ENCODE results near the gene WASHC3. TPM values are rescaled to one million over a fixed set of nuclear protein-coding genes. Genes with fewer than 3 reads are reported as not detected.

Gene WASHC3
- total and polyA plus RNA-seq, 2 experiments from 2014 or later: 6.6 to 24.6 TPM

DNA sequence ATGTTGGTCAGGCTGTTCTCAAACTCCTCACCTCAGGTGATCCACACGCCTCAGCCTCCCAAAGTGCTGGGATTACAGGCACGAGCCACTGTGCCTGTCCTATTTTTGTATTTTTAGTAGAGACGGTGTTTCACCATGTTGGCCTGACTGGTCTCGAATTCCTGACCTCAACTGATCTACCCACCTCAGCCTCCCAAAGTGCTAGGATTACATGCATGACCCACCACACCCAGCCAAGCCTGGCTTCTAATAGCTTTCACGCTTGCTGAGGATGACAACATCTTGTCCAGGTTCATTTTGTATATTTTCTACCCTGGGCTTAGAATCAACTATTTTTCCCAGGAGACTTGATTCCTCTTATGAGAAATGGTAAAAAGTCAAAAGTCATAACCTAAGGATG, 64.7 kb downstream of the WASHC3 start (continued):
- TF ChIP-seq, protein P1, sequence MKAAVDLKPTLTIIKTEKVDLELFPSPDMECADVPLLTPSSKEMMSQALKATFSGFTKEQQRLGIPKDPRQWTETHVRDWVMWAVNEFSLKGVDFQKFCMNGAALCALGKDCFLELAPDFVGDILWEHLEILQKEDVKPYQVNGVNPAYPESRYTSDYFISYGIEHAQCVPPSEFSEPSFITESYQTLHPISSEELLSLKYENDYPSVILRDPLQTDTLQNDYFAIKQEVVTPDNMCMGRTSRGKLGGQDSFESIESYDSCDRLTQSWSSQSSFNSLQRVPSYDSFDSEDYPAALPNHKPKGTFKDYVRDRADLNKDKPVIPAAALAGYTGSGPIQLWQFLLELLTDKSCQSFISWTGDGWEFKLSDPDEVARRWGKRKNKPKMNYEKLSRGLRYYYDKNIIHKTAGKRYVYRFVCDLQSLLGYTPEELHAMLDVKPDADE (IDR thresholded peaks at IDR 0.05): no peak
- TF ChIP-seq POLR2AphosphoS5 (IDR thresholded peaks at IDR 0.05; ENCODE audit: low read depth) (no peak), ZNF114 (CRISPR knock-in tag; IDR thresholded peaks at IDR 0.05) (no peak), JUNB (IDR thresholded peaks at IDR 0.05; ENCODE audit: unreplicated experiment) (no peak), CREB1 (CRISPR knock-in tag; IDR thresholded peaks at IDR 0.05; ENCODE audit: low read depth) (no peak), NANOG (IDR thresholded peaks at IDR 0.05; ENCODE audit: borderline replicate concordance) (no peak)

DNA sequence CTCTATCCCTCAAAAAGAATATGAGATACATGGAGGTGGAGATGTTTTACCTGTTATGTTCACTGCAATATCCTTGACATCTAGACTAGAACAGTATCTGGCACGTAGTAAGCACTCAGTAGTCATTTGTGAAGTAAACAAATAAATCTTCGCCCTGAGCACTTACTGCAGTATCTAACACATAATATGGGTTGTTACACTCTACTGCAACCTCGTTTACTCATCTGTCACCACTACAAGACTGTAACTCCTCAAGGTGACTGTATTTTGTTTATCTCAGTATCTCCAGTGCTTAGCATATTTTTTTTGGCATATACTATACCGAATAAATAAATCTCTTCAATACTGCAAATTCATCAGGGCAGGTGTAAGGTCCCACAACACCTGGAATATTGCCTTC, 66.1 kb downstream of the WASHC3 start:
- H3K27me3 ChIP-seq (ENCODE audit: insufficient read depth): no peaks in the 10 kb centered on the region
- TF ChIP-seq JUNB (IDR thresholded peaks at IDR 0.05; ENCODE audit: unreplicated experiment) (no peak), POLR2AphosphoS5 (IDR thresholded peaks at IDR 0.05; ENCODE audit: low read depth) (no peak), STAT1 (IDR thresholded peaks at IDR 0.05; ENCODE audit: unreplicated experiment) (no peak), NANOG (IDR thresholded peaks at IDR 0.05; ENCODE audit: borderline replicate concordance) (no peak), ZNF331 (CRISPR knock-in tag; IDR thresholded peaks at IDR 0.05; ENCODE audit: low read depth) (no peak), CREB1 (CRISPR knock-in tag; IDR thresholded peaks at IDR 0.05; ENCODE audit: low read depth) (no peak), ZNF114 (CRISPR knock-in tag; IDR thresholded peaks at IDR 0.05) (no peak), EZH2phosphoT487 (IDR thresholded peaks at IDR 0.05; ENCODE audit: unreplicated experiment) (no peak), EZH2 (IDR thresholded peaks at IDR 0.05; ENCODE audit: low read depth, unreplicated experiment) (no peak)
- TF ChIP-seq, protein P2, sequence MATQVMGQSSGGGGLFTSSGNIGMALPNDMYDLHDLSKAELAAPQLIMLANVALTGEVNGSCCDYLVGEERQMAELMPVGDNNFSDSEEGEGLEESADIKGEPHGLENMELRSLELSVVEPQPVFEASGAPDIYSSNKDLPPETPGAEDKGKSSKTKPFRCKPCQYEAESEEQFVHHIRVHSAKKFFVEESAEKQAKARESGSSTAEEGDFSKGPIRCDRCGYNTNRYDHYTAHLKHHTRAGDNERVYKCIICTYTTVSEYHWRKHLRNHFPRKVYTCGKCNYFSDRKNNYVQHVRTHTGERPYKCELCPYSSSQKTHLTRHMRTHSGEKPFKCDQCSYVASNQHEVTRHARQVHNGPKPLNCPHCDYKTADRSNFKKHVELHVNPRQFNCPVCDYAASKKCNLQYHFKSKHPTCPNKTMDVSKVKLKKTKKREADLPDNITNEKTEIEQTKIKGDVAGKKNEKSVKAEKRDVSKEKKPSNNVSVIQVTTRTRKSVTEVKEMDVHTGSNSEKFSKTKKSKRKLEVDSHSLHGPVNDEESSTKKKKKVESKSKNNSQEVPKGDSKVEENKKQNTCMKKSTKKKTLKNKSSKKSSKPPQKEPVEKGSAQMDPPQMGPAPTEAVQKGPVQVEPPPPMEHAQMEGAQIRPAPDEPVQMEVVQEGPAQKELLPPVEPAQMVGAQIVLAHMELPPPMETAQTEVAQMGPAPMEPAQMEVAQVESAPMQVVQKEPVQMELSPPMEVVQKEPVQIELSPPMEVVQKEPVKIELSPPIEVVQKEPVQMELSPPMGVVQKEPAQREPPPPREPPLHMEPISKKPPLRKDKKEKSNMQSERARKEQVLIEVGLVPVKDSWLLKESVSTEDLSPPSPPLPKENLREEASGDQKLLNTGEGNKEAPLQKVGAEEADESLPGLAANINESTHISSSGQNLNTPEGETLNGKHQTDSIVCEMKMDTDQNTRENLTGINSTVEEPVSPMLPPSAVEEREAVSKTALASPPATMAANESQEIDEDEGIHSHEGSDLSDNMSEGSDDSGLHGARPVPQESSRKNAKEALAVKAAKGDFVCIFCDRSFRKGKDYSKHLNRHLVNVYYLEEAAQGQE (IDR thresholded peaks at IDR 0.05; ENCODE audit: unreplicated experiment): no peak
- TF ChIP-seq, protein P1 (IDR thresholded peaks at IDR 0.05): no peak
- TF ChIP-seq, protein P3, sequence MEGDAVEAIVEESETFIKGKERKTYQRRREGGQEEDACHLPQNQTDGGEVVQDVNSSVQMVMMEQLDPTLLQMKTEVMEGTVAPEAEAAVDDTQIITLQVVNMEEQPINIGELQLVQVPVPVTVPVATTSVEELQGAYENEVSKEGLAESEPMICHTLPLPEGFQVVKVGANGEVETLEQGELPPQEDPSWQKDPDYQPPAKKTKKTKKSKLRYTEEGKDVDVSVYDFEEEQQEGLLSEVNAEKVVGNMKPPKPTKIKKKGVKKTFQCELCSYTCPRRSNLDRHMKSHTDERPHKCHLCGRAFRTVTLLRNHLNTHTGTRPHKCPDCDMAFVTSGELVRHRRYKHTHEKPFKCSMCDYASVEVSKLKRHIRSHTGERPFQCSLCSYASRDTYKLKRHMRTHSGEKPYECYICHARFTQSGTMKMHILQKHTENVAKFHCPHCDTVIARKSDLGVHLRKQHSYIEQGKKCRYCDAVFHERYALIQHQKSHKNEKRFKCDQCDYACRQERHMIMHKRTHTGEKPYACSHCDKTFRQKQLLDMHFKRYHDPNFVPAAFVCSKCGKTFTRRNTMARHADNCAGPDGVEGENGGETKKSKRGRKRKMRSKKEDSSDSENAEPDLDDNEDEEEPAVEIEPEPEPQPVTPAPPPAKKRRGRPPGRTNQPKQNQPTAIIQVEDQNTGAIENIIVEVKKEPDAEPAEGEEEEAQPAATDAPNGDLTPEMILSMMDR (conservative IDR thresholded peaks at IDR 0.05; ENCODE audit: low read depth in 2 of 2): no peak

More for the DNA sequence above, 66.1 kb downstream of the WASHC3 start:
- H3K79me2 ChIP-seq (replicated peaks; ENCODE audit: insufficient read depth): no peaks in the 10 kb centered on the region
- no peaks in the 10 kb centered on the region for H4K20me1 ChIP-seq (replicated peaks; ENCODE audit: insufficient read depth)
- H3K4me2 ChIP-seq: no peak overlapping the region
- H3F3A ChIP-seq (replicated peaks; ENCODE audit: low read depth): no peaks in the 10 kb centered on the region
- no peaks in the 10 kb centered on the region for H3K4me1 Mint-ChIP-seq
- no peak overlapping the region for H2AFZ ChIP-seq
- no peak overlapping the region for H3K27ac Mint-ChIP-seq
- no peak overlapping the region for H3K4me3 ChIP-seq
- H3K4me1 ChIP-seq (ENCODE audit: insufficient read depth): no peaks in the 10 kb centered on the region
- H3K27ac ChIP-seq (ENCODE audit: low read depth): no peak overlapping the region
- no peak overlapping the region for H3K4me3 Mint-ChIP-seq
- peaks cover 2% of the 10 kb centered on the region for H3K27me3 Mint-ChIP-seq (ENCODE audit: insufficient read depth, low read depth, poor library complexity)
- no peaks in the 10 kb centered on the region; the same call in 1 of the 2 replicates for H3K9me2 ChIP-seq (ENCODE audit: insufficient read depth)
- H3K36me3 ChIP-seq (ENCODE audit: insufficient read depth): no peaks in the 10 kb centered on the region
- no peaks in the 10 kb centered on the region; the same call in 2 of the 3 replicates for H3K9me3 Mint-ChIP-seq
- ATAC-seq (no peak), DNase-seq (ENCODE audit: low spot score) (no peak)
- H3K36me3 Mint-ChIP-seq (ENCODE audit: low read depth): no peaks in the 10 kb centered on the region
